Measurements from ENCODE around the gene TTLL5. TPM values are rescaled to one million over a fixed set of nuclear protein-coding genes. Genes with fewer than 3 reads are reported as not detected.
A peak's percentile ranks its signal among the peaks of the same experiment; 100 is the strongest.

The TTLL5 gene
- total RNA-seq, 1 donor from 2014 or later: 45.2 TPM

DNA sequence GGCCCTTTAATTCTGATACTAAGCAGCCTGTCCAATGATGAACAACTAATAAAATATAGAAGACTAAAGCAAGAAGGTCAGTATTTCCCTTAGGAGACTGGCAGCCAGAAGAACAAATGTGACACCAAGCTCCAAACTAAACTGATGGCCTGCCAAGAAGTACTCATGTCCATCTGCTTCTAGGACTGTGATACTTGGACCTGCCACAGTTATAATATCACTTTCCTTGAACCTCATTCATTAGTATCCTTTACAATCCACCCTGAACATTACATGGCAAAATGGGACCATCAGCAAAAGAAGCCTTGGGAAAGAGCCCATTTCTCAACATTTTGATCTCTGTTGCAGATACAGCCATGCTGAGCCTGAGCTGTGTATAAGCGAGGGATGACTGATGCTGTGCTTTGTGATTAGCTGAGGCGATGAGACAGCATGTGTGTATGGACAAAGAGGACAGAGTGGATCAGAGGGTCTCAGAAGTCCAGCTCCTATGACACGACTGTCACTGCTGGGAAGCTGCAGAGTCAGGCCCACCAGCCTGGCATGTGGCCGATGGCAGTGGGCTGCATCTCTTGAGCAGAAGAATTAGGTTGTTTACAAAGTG, 246.8 kb downstream of the TTLL5 start:
- no peak for DNase-seq (ENCODE audit: low spot score in 2 of 2, unreplicated experiment in 2 of 2)
- peaks cover 51% of the 10 kb centered on the region for H3K4me1 Mint-ChIP-seq
- TF ChIP-seq, protein P1, sequence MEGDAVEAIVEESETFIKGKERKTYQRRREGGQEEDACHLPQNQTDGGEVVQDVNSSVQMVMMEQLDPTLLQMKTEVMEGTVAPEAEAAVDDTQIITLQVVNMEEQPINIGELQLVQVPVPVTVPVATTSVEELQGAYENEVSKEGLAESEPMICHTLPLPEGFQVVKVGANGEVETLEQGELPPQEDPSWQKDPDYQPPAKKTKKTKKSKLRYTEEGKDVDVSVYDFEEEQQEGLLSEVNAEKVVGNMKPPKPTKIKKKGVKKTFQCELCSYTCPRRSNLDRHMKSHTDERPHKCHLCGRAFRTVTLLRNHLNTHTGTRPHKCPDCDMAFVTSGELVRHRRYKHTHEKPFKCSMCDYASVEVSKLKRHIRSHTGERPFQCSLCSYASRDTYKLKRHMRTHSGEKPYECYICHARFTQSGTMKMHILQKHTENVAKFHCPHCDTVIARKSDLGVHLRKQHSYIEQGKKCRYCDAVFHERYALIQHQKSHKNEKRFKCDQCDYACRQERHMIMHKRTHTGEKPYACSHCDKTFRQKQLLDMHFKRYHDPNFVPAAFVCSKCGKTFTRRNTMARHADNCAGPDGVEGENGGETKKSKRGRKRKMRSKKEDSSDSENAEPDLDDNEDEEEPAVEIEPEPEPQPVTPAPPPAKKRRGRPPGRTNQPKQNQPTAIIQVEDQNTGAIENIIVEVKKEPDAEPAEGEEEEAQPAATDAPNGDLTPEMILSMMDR (IDR thresholded peaks at IDR 0.05; ENCODE audit: unreplicated experiment): no peak
- H3K27ac Mint-ChIP-seq: no peak overlapping the region
- peaks cover 2% of the 10 kb centered on the region for H3K36me3 Mint-ChIP-seq
- H3K9me3 Mint-ChIP-seq: no peaks in the 10 kb centered on the region
- no peaks in the 10 kb centered on the region for H3K27me3 Mint-ChIP-seq (ENCODE audit: low read depth)
- H3K4me3 Mint-ChIP-seq: no peak overlapping the region

DNA sequence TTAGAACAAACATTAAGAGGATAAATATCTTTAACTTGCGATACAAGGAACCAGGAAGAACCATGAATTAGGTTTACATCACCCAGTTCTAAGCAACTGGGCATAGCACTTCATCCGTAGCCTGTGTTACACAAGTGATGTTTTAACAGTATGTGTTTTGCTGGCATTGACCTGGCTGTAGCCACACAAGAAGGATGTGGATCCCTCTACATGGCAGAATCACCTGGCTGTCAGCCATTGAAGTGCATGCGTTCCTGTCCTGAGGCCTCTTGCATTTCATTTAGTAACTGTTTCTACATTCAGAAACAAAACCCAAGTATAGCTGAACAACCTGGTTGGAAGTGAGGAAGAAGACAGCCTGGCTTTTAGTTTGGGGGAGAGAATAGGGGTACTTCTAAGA, 248.6 kb downstream of the TTLL5 start:
- no peak overlapping the region for H3K4me3 Mint-ChIP-seq
- H3K36me3 Mint-ChIP-seq: peaks cover 2% of the 10 kb centered on the region
- H3K4me1 Mint-ChIP-seq: peaks cover 49% of the 10 kb centered on the region
- no peak for DNase-seq (ENCODE audit: low spot score in 2 of 2, unreplicated experiment in 2 of 2)
- TF ChIP-seq, protein P1 (IDR thresholded peaks at IDR 0.05; ENCODE audit: unreplicated experiment): no peak
- H3K27ac Mint-ChIP-seq: peak overlapping the region; percentile 48
- no peaks in the 10 kb centered on the region for H3K9me3 Mint-ChIP-seq
- no peaks in the 10 kb centered on the region for H3K27me3 Mint-ChIP-seq (ENCODE audit: low read depth)

DNA sequence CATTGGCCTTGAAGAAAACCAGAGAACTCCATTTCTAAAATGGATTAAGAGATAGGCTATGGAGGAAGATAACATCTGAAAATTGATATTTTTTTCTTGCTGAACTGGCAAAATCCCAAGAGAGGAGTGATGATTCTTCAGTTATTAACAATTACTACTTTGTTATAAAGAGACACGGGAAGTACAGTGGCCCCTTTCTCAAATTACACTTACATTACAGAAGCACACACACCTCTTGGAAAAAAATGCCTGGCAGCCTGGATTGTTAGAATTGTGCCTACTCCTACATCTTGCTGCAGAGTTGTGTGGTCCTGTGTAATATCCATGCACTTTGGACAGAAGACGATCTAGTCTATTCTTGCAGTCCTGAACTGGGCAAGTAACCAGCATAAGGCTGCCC, 249.0 kb downstream of the TTLL5 start:
- peaks cover 49% of the 10 kb centered on the region for H3K4me1 Mint-ChIP-seq
- peak overlapping the region; percentile 48 for H3K27ac Mint-ChIP-seq
- peaks cover 2% of the 10 kb centered on the region for H3K36me3 Mint-ChIP-seq
- TF ChIP-seq, protein P1 (IDR thresholded peaks at IDR 0.05; ENCODE audit: unreplicated experiment): no peak
- no peaks in the 10 kb centered on the region for H3K27me3 Mint-ChIP-seq (ENCODE audit: low read depth)
- no peak overlapping the region for H3K4me3 Mint-ChIP-seq
- no peak for DNase-seq (ENCODE audit: low spot score in 2 of 2, unreplicated experiment in 2 of 2)
- no peaks in the 10 kb centered on the region for H3K9me3 Mint-ChIP-seq

DNA sequence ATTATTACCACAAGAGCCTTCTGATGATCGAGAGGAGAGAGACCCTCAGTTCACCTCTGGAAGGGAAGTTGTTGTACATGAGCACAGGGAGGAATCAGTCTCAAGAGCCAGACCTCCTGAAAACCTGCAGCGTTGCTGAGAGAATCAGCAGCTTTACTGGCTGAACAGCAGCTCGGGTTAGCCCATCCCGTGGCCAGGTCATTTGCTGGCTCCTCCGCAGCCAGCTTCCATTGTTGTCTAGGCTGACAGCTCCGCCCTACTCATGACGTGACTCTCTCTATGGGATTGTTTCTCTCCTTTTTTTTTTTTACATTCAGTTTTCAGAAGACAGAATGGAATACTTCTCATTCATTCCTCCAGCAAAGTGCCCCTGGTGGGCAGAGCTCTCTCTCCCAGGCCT, 250.8 kb downstream of the TTLL5 start:
- Mint-ChIP-seq H3K27me3 (ENCODE audit: low read depth) (no peaks in the 10 kb centered on the region), H3K36me3 (peaks cover 2% of the 10 kb centered on the region), H3K4me3 (peak overlapping the region; percentile 7), H3K9me3 (no peaks in the 10 kb centered on the region), H3K4me1 (peaks cover 42% of the 10 kb centered on the region), H3K27ac (peak overlapping the region; percentile 59)
- DNase-seq (ENCODE audit: low spot score in 2 of 2, unreplicated experiment in 2 of 2): no peak
- TF ChIP-seq, protein P1 (IDR thresholded peaks at IDR 0.05; ENCODE audit: unreplicated experiment): no peak

DNA sequence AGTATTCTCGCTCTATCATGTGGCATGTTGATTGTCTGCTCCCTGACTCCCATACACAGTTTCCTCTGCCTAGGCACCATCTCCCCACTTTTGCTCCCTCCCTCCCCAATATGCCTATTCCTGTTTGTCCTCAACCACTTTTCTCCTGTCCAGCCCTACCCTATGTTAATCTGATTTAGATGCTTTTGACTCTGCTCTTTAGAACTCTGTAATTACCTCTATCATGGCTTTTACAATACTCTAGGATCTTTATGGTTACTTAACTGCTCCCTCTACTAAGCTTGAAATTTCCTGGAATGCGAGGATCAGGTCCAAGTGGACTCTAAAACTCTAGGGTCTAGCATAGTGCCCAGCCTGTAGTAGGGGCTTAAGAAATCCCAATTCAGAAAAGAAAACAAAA, 252.1 kb downstream of the TTLL5 start:
- H3K27ac Mint-ChIP-seq: no peak overlapping the region
- no peaks in the 10 kb centered on the region for H3K9me3 Mint-ChIP-seq
- TF ChIP-seq, protein P1 (IDR thresholded peaks at IDR 0.05; ENCODE audit: unreplicated experiment): no peak
- H3K27me3 Mint-ChIP-seq (ENCODE audit: low read depth): no peaks in the 10 kb centered on the region
- H3K36me3 Mint-ChIP-seq: peaks cover 2% of the 10 kb centered on the region
- peaks cover 48% of the 10 kb centered on the region for H3K4me1 Mint-ChIP-seq
- no peak overlapping the region for H3K4me3 Mint-ChIP-seq
- no peak for DNase-seq (ENCODE audit: low spot score in 2 of 2, unreplicated experiment in 2 of 2)

DNA sequence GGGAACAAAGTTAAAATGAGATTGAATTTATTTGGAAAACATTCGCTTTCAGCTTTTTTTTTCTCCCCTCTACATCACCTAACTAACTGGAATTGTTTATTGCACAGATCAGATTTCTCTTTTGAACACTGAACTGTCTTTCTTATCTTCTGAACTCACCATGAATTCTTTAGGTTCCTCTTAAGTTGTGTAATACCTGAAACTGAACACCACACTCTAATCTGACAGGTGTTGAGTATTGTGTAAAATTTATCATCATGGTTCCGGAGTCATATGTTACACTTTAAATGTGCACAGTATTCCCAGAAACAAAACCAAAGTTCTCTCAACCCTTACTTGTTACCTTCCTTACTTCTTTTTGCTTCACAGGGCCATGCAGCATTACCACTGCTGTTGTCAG, 254.0 kb downstream of the TTLL5 start:
- Mint-ChIP-seq H3K4me3 (no peak overlapping the region), H3K27ac (peak overlapping the region; percentile 45), H3K36me3 (no peaks in the 10 kb centered on the region), H3K27me3 (ENCODE audit: low read depth) (no peaks in the 10 kb centered on the region), H3K9me3 (no peaks in the 10 kb centered on the region), H3K4me1 (peaks cover 40% of the 10 kb centered on the region)
- TF ChIP-seq, protein P1 (IDR thresholded peaks at IDR 0.05; ENCODE audit: unreplicated experiment): no peak
- no peak for DNase-seq (ENCODE audit: low spot score in 2 of 2, unreplicated experiment in 2 of 2)

Measured in mesothelial cell of epicardium (in vitro differentiated cells).